ENCODE measurements around the gene MRPL43. TPM values are rescaled to one million over a fixed set of nuclear protein-coding genes. Genes with fewer than 3 reads are reported as not detected.
A peak's percentile ranks its signal among the peaks of the same experiment; 100 is the strongest.

The MRPL43 gene
- polyA plus RNA-seq, 1 experiment = 72.3 TPM

- POLR2A ChIA-PET = interaction anchor here (0.9 to 2.2 kb wide), 3 partner anchors 14 to 17 kb away, joined by 3 to 9 read pairs (median 4); partner anchors contain the start of gene LZTS2
- TF ChIP-seq CTCF (IDR thresholded peaks at IDR 0.05; ENCODE audit: low read depth, low read length) = no peak
- no peak overlapping the region for H3K4me3 ChIP-seq (ENCODE audit: low read depth, low read length)
- DNase-seq (ENCODE audit: low read depth, low spot score) = peak; percentile 83
- H3K9me3 ChIP-seq (ENCODE audit: control insufficient read depth, insufficient read depth, low read length) = no peaks in the 10 kb centered on the region
- peak overlapping the region; percentile 52 for H3K27ac ChIP-seq (ENCODE audit: low read depth, low read length)
- H3K27me3 ChIP-seq (ENCODE audit: control insufficient read depth, insufficient read depth, low read length) = no peaks in the 10 kb centered on the region
- CTCF ChIA-PET = interaction anchor here (0.6 to 6.6 kb wide), 29 partner anchors 8 to 581 kb away, joined by 3 to 271 read pairs (median 6); partner anchors contain the start of genes KAZALD1, LZTS2, MRPL43 and PDZD7
These were observed 27.8 kb upstream of the MRPL43 start for GRCh38 chr10:101014966-101015581.

GRCh38 chr10:101014230-101014884, 27.1 kb upstream of the MRPL43 start:
- DNase-seq (ENCODE audit: low read depth, low spot score) = no peak
- ChIA-PET POLR2A (interaction anchor here (0.6 to 2.2 kb wide), 5 partner anchors 13 to 125 kb away, joined by 3 to 9 read pairs (median 4); partner anchors contain the start of gene LZTS2), CTCF (interaction anchor here (0.6 to 6.6 kb wide), 33 partner anchors 9 to 580 kb away, joined by 3 to 271 read pairs (median 5); partner anchors contain the start of genes KAZALD1, LZTS2, MRPL43 and PDZD7)
- peak overlapping the region; percentile 39 for H3K27ac ChIP-seq (ENCODE audit: low read depth, low read length)
- no peaks in the 10 kb centered on the region for H3K27me3 ChIP-seq (ENCODE audit: control insufficient read depth, insufficient read depth, low read length)
- no peak overlapping the region for H3K4me3 ChIP-seq (ENCODE audit: low read depth, low read length)
- peak; percentile 97 for TF ChIP-seq CTCF (IDR thresholded peaks at IDR 0.05; ENCODE audit: low read depth, low read length)
- no peaks in the 10 kb centered on the region for H3K9me3 ChIP-seq (ENCODE audit: control insufficient read depth, insufficient read depth, low read length)

- Histone ChIP-seq H3K9me3 (ENCODE audit: control insufficient read depth, insufficient read depth, low read length) (no peaks in the 10 kb centered on the region; the same call in 1 of the 2 replicates), H3K4me3 (ENCODE audit: low read depth, low read length) (no peak overlapping the region), H3K27ac (ENCODE audit: low read depth, low read length) (peak overlapping the region; percentile 75), H3K27me3 (ENCODE audit: control insufficient read depth, insufficient read depth, low read length) (no peaks in the 10 kb centered on the region)
- TF ChIP-seq CTCF (IDR thresholded peaks at IDR 0.05; ENCODE audit: low read depth, low read length) = no peak
- DNase-seq (ENCODE audit: low read depth, low spot score) = no peak
- ChIA-PET CTCF (interaction anchor here (0.6 to 6.6 kb wide), 16 partner anchors 10 to 134 kb away, joined by 3 to 271 read pairs (median 6); partner anchors contain the start of genes LZTS2, MRPL43, PDZD7 and SFXN3), POLR2A (no interaction called here)
These were observed 26.1 kb upstream of the MRPL43 start for GRCh38 chr10:101013365-101013825.

GRCh38 chr10:101012525-101013364, 25.4 kb upstream of the MRPL43 start:
- H3K27me3 ChIP-seq (ENCODE audit: control insufficient read depth, insufficient read depth, low read length) = no peaks in the 10 kb centered on the region
- H3K27ac ChIP-seq (ENCODE audit: low read depth, low read length) = peak overlapping the region; percentile 75
- peak; percentile 79 for TF ChIP-seq CTCF (IDR thresholded peaks at IDR 0.05; ENCODE audit: low read depth, low read length)
- no peak overlapping the region for H3K4me3 ChIP-seq (ENCODE audit: low read depth, low read length)
- no peaks in the 10 kb centered on the region; the same call in 1 of the 2 replicates for H3K9me3 ChIP-seq (ENCODE audit: control insufficient read depth, insufficient read depth, low read length)
- ChIA-PET POLR2A (no interaction called here), CTCF (interaction anchor here (0.7 to 2.3 kb wide), 4 partner anchors 10 to 57 kb away, joined by 3 to 16 read pairs (median 6); partner anchors contain the start of gene LZTS2)
- DNase-seq (ENCODE audit: low read depth, low spot score) = peak; percentile 79

All from AG04450 (cell line).